GM18508 (cell line): ENCODE results near the gene ACOT7.
"Not testable (repeated sequence)": the region's sequence is repeated elsewhere in the genome, so short reads cannot be mapped to it uniquely, and the experiment has no call there.

Experiments
- ATAC-seq: cut with Tn5 transposase; IDR thresholded peaks from one replicate; pipeline ENCODE4 v1.9.1; 2021; ENCODE audit warnings: moderate number of reproducible peaks; ENCODE audit not compliant: insufficient read depth, unreplicated experiment

Gene ACOT7

GRCh38 chr1:6393400-6394187, at the start of gene ACOT7:
Gene ACOT7, minus strand, starts transcription at chr1:6393767. Its CDS starts 368 bp downstream, at chr1:6393399.
- peak; percentile 38 for ATAC-seq

GRCh38 chr1:6441586-6441985, 48.0 kb upstream of the ACOT7 start:
- ATAC-seq, result no peak

- no peak for ATAC-seq
Observed at GRCh38 chr1:6440198-6441126, 46.9 kb upstream of the ACOT7 start.

GRCh38 chr1:6438047-6438525, 44.5 kb upstream of the ACOT7 start:
- ATAC-seq, result no peak

- not testable (repeated sequence) for ATAC-seq
Observed at GRCh38 chr1:6437012-6437700, 43.6 kb upstream of the ACOT7 start.

- ATAC-seq, result not testable (repeated sequence)
Observed at GRCh38 chr1:6436277-6436676, 42.7 kb upstream of the ACOT7 start.

- no peak for ATAC-seq
Observed at GRCh38 chr1:6435547-6435946, 42.0 kb upstream of the ACOT7 start.

GRCh38 chr1:6435129-6435528, 41.6 kb upstream of the ACOT7 start:
- ATAC-seq, result no peak

- ATAC-seq, result no peak
Observed at GRCh38 chr1:6434186-6434585, 40.6 kb upstream of the ACOT7 start.

GRCh38 chr1:6431645-6432579, 38.3 kb upstream of the ACOT7 start:
- ATAC-seq, result not testable (repeated sequence)

- not testable (repeated sequence) for ATAC-seq
Observed at GRCh38 chr1:6429660-6430411, 36.3 kb upstream of the ACOT7 start.

- not testable (repeated sequence) for ATAC-seq
Observed at GRCh38 chr1:6428453-6428852, 34.9 kb upstream of the ACOT7 start.

GRCh38 chr1:6427441-6428390, 34.1 kb upstream of the ACOT7 start:
- no peak for ATAC-seq

- no peak for ATAC-seq
Observed at GRCh38 chr1:6426972-6427350, 33.4 kb upstream of the ACOT7 start.

GRCh38 chr1:6426277-6426971, 32.9 kb upstream of the ACOT7 start:
- ATAC-seq, result no peak

GRCh38 chr1:6425658-6426057, 32.1 kb upstream of the ACOT7 start:
- ATAC-seq, result no peak
